Measurements from ENCODE around the gene CREBZF. TPM values are rescaled to one million over a fixed set of nuclear protein-coding genes. Genes with fewer than 3 reads are reported as not detected.

The CREBZF gene
- total and polyA plus RNA-seq, 2 donors (not counting 1 experiment from before 2014, with no cell fraction given), result 20.5 to 40.3 TPM

GRCh38 chr11:85699957-85700741, 35.2 kb upstream of the CREBZF start:
- H3K4me1 ChIP-seq (ENCODE audit: control insufficient read depth, extremely low read depth, insufficient read depth, low read length), result peaks cover under 1% of the 10 kb centered on the region
- no peak overlapping the region for H3K9ac ChIP-seq (ENCODE audit: insufficient read depth, low read length)
- H3K9me3 ChIP-seq (ENCODE audit: control insufficient read depth, insufficient read depth, low read depth, low read length), result no peaks in the 10 kb centered on the region
- no peak overlapping the region for H3K27ac ChIP-seq (ENCODE audit: insufficient read depth, low read length)
- H3K36me3 ChIP-seq (ENCODE audit: control insufficient read depth, insufficient read depth, low read length), result peaks cover 7% of the 10 kb centered on the region
- no peaks in the 10 kb centered on the region for H3K27me3 ChIP-seq (ENCODE audit: control insufficient read depth, insufficient read depth, low read length)
- no peaks in the 10 kb centered on the region for H4K20me1 ChIP-seq (ENCODE audit: control insufficient read depth, extremely low read depth, insufficient read depth, low read length)
- DNase-seq (ENCODE audit: low read depth in 2 of 2), result no peak
- H3K4me2 ChIP-seq (ENCODE audit: extremely low read depth, insufficient read depth, low read length), result no peak overlapping the region
- TF ChIP-seq EZH2 (IDR thresholded peaks at IDR 0.05; ENCODE audit: low read length, missing control alignments) (no peak), CTCF (conservative IDR thresholded peaks at IDR 0.05 in 1 of 2, IDR thresholded peaks at IDR 0.05 in 1 of 2; ENCODE audit: low read depth in 1 of 2, low read length in 2 of 2) (no peak)
- no peaks in the 10 kb centered on the region for H3K79me2 ChIP-seq (ENCODE audit: control insufficient read depth, insufficient read depth, low read length)
- H3K4me3 ChIP-seq (replicated peaks in 1 of 4; ENCODE audit: control extremely low read depth in 1 of 4, insufficient read depth in 1 of 4, low read depth in 3 of 4, low read length in 4 of 4), result no peak overlapping the region
- H2AFZ ChIP-seq (ENCODE audit: low read length), result no peak overlapping the region

GRCh38 chr11:85698195-85698594, 33.3 kb upstream of the CREBZF start:
- Histone ChIP-seq H3K4me1 (ENCODE audit: control insufficient read depth, extremely low read depth, insufficient read depth, low read length) (peaks cover 2% of the 10 kb centered on the region), H4K20me1 (ENCODE audit: control insufficient read depth, extremely low read depth, insufficient read depth, low read length) (no peaks in the 10 kb centered on the region), H3K4me3 (replicated peaks in 1 of 4; ENCODE audit: control extremely low read depth in 1 of 4, insufficient read depth in 1 of 4, low read depth in 3 of 4, low read length in 4 of 4) (no peak overlapping the region), H2AFZ (ENCODE audit: low read length) (no peak overlapping the region), H3K9me3 (ENCODE audit: control insufficient read depth, insufficient read depth, low read depth, low read length) (no peaks in the 10 kb centered on the region), H3K79me2 (ENCODE audit: control insufficient read depth, insufficient read depth, low read length) (no peaks in the 10 kb centered on the region), H3K36me3 (ENCODE audit: control insufficient read depth, insufficient read depth, low read length) (peaks cover 9% of the 10 kb centered on the region), H3K4me2 (ENCODE audit: extremely low read depth, insufficient read depth, low read length) (no peak overlapping the region), H3K27ac (ENCODE audit: insufficient read depth, low read length) (no peak overlapping the region), H3K9ac (ENCODE audit: insufficient read depth, low read length) (no peak overlapping the region), H3K27me3 (ENCODE audit: control insufficient read depth, insufficient read depth, low read length) (no peaks in the 10 kb centered on the region)
- no peak for DNase-seq (ENCODE audit: low read depth in 2 of 2)
- TF ChIP-seq EZH2 (IDR thresholded peaks at IDR 0.05; ENCODE audit: low read length, missing control alignments), result no peak

- H3K27me3 ChIP-seq (ENCODE audit: control insufficient read depth, insufficient read depth, low read length), result no peaks in the 10 kb centered on the region
- H3K79me2 ChIP-seq (ENCODE audit: control insufficient read depth, insufficient read depth, low read length), result no peaks in the 10 kb centered on the region
- no peak overlapping the region for H3K27ac ChIP-seq (ENCODE audit: insufficient read depth, low read length)
- H4K20me1 ChIP-seq (ENCODE audit: control insufficient read depth, extremely low read depth, insufficient read depth, low read length), result no peaks in the 10 kb centered on the region
- no peak overlapping the region for H3K4me2 ChIP-seq (ENCODE audit: extremely low read depth, insufficient read depth, low read length)
- H3K9ac ChIP-seq (ENCODE audit: insufficient read depth, low read length), result no peak overlapping the region
- H3K4me3 ChIP-seq (replicated peaks in 1 of 4; ENCODE audit: control extremely low read depth in 1 of 4, insufficient read depth in 1 of 4, low read depth in 3 of 4, low read length in 4 of 4), result no peak overlapping the region
- no peaks in the 10 kb centered on the region for H3K9me3 ChIP-seq (ENCODE audit: control insufficient read depth, insufficient read depth, low read depth, low read length)
- no peak overlapping the region for H2AFZ ChIP-seq (ENCODE audit: low read length)
- DNase-seq (ENCODE audit: low read depth in 2 of 2), result no peak
- TF ChIP-seq EZH2 (IDR thresholded peaks at IDR 0.05; ENCODE audit: low read length, missing control alignments), result no peak
- TF ChIP-seq CTCF (conservative IDR thresholded peaks at IDR 0.05 in 1 of 2, IDR thresholded peaks at IDR 0.05 in 1 of 2; ENCODE audit: low read depth in 1 of 2, low read length in 2 of 2), result no peak
- peaks cover 11% of the 10 kb centered on the region for H3K36me3 ChIP-seq (ENCODE audit: control insufficient read depth, insufficient read depth, low read length)
- H3K4me1 ChIP-seq (ENCODE audit: control insufficient read depth, extremely low read depth, insufficient read depth, low read length), result peaks cover 2% of the 10 kb centered on the region
Measured at GRCh38 chr11:85697747-85698146, 32.8 kb upstream of the CREBZF start.

Data from fibroblast of lung (primary cell).